H1 (cell line): ENCODE data around the gene COQ2. TPM values are rescaled to one million over a fixed set of nuclear protein-coding genes. Genes with fewer than 3 reads are reported as not detected.
A peak's percentile ranks its signal among the peaks of the same experiment; 100 is the strongest.

Source experiments
- CTCF ChIA-PET: fragments of 300-600 bp; sonication (Branson Sonifier 250); formaldehyde crosslinking; loops from one replicate; lab custom pipeline; 2021; ENCODE audit not compliant: partially characterized antibody; lab: Charles Lee
- POLR2A ChIA-PET: fragments of 300-600 bp; sonication (Branson Sonifier 250); formaldehyde crosslinking; loops from one replicate; lab custom pipeline; 2021; ENCODE audit warnings: inconsistent platforms; ENCODE audit not compliant: partially characterized antibody; lab: Charles Lee
- DNase-seq, 2 experiments: peaks; one replicate each; pipeline versions ENCODE4 v3.0.0 to v3.0.0-alpha.2; 2010 to 2022; ENCODE audit warnings: low spot score in 2 of 2, low read depth in 1 of 2, mixed read lengths in 1 of 2
- FAIRE-seq: peaks from 2 replicates; lab custom pipeline; 2011; peaks lifted over from hg19 to GRCh38; lab: Jason Lieb, UNC
- H2AFZ ChIP-seq: 2 replicates; pipeline ENCODE4 v1.8.1; 2012; ENCODE audit warnings: low read length, inconsistent platforms
- H2AK5ac ChIP-seq: 2 replicates; pipeline ENCODE4 v1.6.1; 2013; ENCODE audit warnings: low read depth, low read length
- H2BK120ac ChIP-seq: replicated peaks from 2 replicates; pipeline ENCODE3; 2013; ENCODE audit warnings: low read depth, low read length, inconsistent platforms
- H2BK12ac ChIP-seq: 2 replicates; pipeline ENCODE4 v1.6.1; 2013; ENCODE audit warnings: low read depth, low read length
- H2BK15ac ChIP-seq: 2 replicates; pipeline ENCODE4 v1.6.1; 2013; ENCODE audit warnings: low read length
- H2BK20ac ChIP-seq: 2 replicates; pipeline ENCODE4 v1.6.1; 2013; ENCODE audit warnings: low read length
- H2BK5ac ChIP-seq: 2 replicates; pipeline ENCODE4 v1.6.1; 2013; ENCODE audit warnings: low read depth, low read length
- H3K14ac ChIP-seq: 2 replicates; pipeline ENCODE4 v1.6.1; 2013; ENCODE audit warnings: inconsistent platforms; ENCODE audit not compliant: insufficient read length
- H3K18ac ChIP-seq: 2 replicates; pipeline ENCODE4 v1.6.1; 2013; ENCODE audit warnings: low read length; ENCODE audit errors: extremely low read depth
- H3K23ac ChIP-seq: 2 replicates; pipeline ENCODE4 v1.6.1; 2013; ENCODE audit warnings: inconsistent platforms; ENCODE audit not compliant: insufficient read length
- H3K23me2 ChIP-seq: 2 replicates; pipeline ENCODE4 v1.6.1; 2013; ENCODE audit warnings: low read depth, low read length
- H3K27ac ChIP-seq: 2 replicates; pipeline ENCODE4 v1.6.1; 2011; ENCODE audit warnings: low read depth, low read length, inconsistent platforms
- H3K27me3 ChIP-seq, 4 experiments: replicated peaks in 1 of 4; 1 replicate in 1 of 4; 2 replicates in 3 of 4; pipeline versions ENCODE4 v1.6.1 to v1.8.1; 2011 to 2013; ENCODE audit warnings: low read length in 3 of 4, mild to moderate bottlenecking in 3 of 4, inconsistent platforms in 2 of 4, mixed read lengths in 2 of 4, moderate library complexity in 1 of 4; ENCODE audit not compliant: control insufficient read depth in 3 of 4, insufficient read depth in 3 of 4; ENCODE audit errors: extremely low read depth in 1 of 4
- H3K36me3 ChIP-seq, 4 experiments: 2 replicates each; pipeline versions ENCODE4 v1.6.1 to v1.8.1; 2011 to 2013; ENCODE audit warnings: mild to moderate bottlenecking in 4 of 4, low read length in 3 of 4, moderate library complexity in 2 of 4, control low read depth in 1 of 4, inconsistent platforms in 1 of 4; ENCODE audit not compliant: insufficient read depth in 4 of 4, control insufficient read depth in 2 of 4
- H3K4ac ChIP-seq: replicated peaks from 2 replicates; pipeline ENCODE3; 2013; ENCODE audit warnings: low read length, low read depth, mixed read lengths, inconsistent platforms; ENCODE audit not compliant: insufficient read length
- H3K4me1 ChIP-seq, 4 experiments: replicated peaks in 1 of 4; 1 replicate in 1 of 4; 2 replicates in 3 of 4; pipeline versions ENCODE4 v1.6.1 to v1.8.1; 2011 to 2013; ENCODE audit warnings: low read length in 3 of 4, inconsistent platforms in 2 of 4, mixed read lengths in 1 of 4; ENCODE audit not compliant: insufficient read depth in 4 of 4, control insufficient read depth in 3 of 4
- H3K4me2 ChIP-seq, 2 experiments: 2 replicates each; pipeline versions ENCODE4 v1.6.1 to v1.8.1; 2011 to 2013; ENCODE audit warnings: low read depth in 2 of 2, low read length in 2 of 2, control low read depth in 1 of 2, inconsistent platforms in 1 of 2, mild to moderate bottlenecking in 1 of 2; ENCODE audit not compliant: insufficient read depth in 1 of 2
- H3K4me3 ChIP-seq, 4 experiments: fragments of 200-600, 300-600 bp in 1 of 4; sonication (generic), shearing (Covaris generic), sonication (Bioruptor Twin) in 1 of 4; 2 replicates each; pipeline versions ENCODE4 v1.5.1 to v1.8.1; 2011 to 2016; ENCODE audit warnings: low read length in 4 of 4, low read depth in 3 of 4, control low read depth in 2 of 4, inconsistent platforms in 2 of 4, mild to moderate bottlenecking in 2 of 4, mixed read lengths in 1 of 4, moderate library complexity in 1 of 4; ENCODE audit not compliant: insufficient read depth in 2 of 4; ENCODE audit errors: extremely low read depth in 1 of 4
- H3K56ac ChIP-seq: replicated peaks from 2 replicates; pipeline ENCODE3; 2013; ENCODE audit warnings: low read depth, mild to moderate bottlenecking, mixed read lengths, low read length, inconsistent platforms; ENCODE audit not compliant: insufficient read length
- H3K79me1 ChIP-seq: 2 replicates; pipeline ENCODE4 v1.6.1; 2013; ENCODE audit warnings: low read depth, low read length, control low read depth
- H3K79me2 ChIP-seq, 2 experiments: 2 replicates each; pipeline versions ENCODE4 v1.6.1 to v1.8.1; 2012 to 2013; ENCODE audit warnings: low read length in 2 of 2, mild to moderate bottlenecking in 2 of 2, inconsistent platforms in 1 of 2; ENCODE audit not compliant: insufficient read depth in 2 of 2, control insufficient read depth in 1 of 2
- H3K9ac ChIP-seq, 4 experiments: replicated peaks in 1 of 4; 1 replicate in 1 of 4; 2 replicates in 3 of 4; pipeline versions ENCODE4 v1.6.1 to v1.8.1; 2011 to 2013; ENCODE audit warnings: low read depth in 3 of 4, low read length in 3 of 4, control low read depth in 2 of 4, mild to moderate bottlenecking in 2 of 4, moderate library complexity in 2 of 4, inconsistent platforms in 1 of 4; ENCODE audit errors: extremely low read depth in 1 of 4
- H3K9me3 ChIP-seq, 2 experiments: 2 replicates each; pipeline versions ENCODE4 v1.6.1 to v1.8.1; 2012 to 2013; ENCODE audit warnings: mild to moderate bottlenecking in 2 of 2, moderate library complexity in 2 of 2, control low read depth in 1 of 2, inconsistent platforms in 1 of 2, low read depth in 1 of 2, low read length in 1 of 2, mixed read lengths in 1 of 2; ENCODE audit not compliant: insufficient read depth in 2 of 2
- H4K20me1 ChIP-seq, 2 experiments: replicated peaks in 1 of 2; 2 replicates each; pipeline versions ENCODE3 to v1.8.1; 2011 to 2013; ENCODE audit warnings: inconsistent platforms in 2 of 2, low read length in 2 of 2, mild to moderate bottlenecking in 1 of 2; ENCODE audit not compliant: insufficient read depth in 2 of 2, control insufficient read depth in 1 of 2
- H4K5ac ChIP-seq: 2 replicates; pipeline ENCODE4 v1.6.1; 2013; ENCODE audit warnings: low read length, low read depth, mixed read lengths, inconsistent platforms; ENCODE audit not compliant: insufficient read length
- H4K8ac ChIP-seq: 2 replicates; pipeline ENCODE4 v1.8.0; 2013; ENCODE audit warnings: mild to moderate bottlenecking, moderate library complexity, low read length, inconsistent platforms; ENCODE audit not compliant: insufficient read depth; ENCODE audit errors: extremely low read depth
- H4K91ac ChIP-seq: replicated peaks from 2 replicates; pipeline ENCODE3; 2013; ENCODE audit warnings: low read length, mixed read lengths, inconsistent platforms; ENCODE audit not compliant: insufficient read length
- SAP30 ChIP-seq: fragments of 300-600 bp; sonication (generic); IDR thresholded peaks from 2 replicates; pipeline ENCODE4 v1.7.1; 2012; ENCODE audit warnings: low read length, moderate library complexity, mild to moderate bottlenecking, inconsistent platforms; ENCODE audit not compliant: insufficient read depth, insufficient replicate concordance
- WGBS, 2 experiments: shearing (Covaris generic) in 1 of 2; methylation state at CpG; one replicate each; pipeline versions ENCODE4 v1.1.6 to v1.1.7; 2013 to 2015; ENCODE audit warnings: low lambda C conversion rate in 2 of 2, mixed read lengths in 2 of 2, inconsistent platforms in 1 of 2, low coverage in 1 of 2, missing lambda C conversion rate in 1 of 2; ENCODE audit not compliant: insufficient replicate concordance in 2 of 2, insufficient coverage in 1 of 2, insufficient read length in 1 of 2; ENCODE audit errors: extremely low coverage in 1 of 2, missing lambda C conversion rate in 1 of 2; 5-methylcytosine and 5-hydroxymethylcytosine counted together
- polyA plus RNA-seq, 7 experiments: library from polyadenylated mRNA; depleted of rRNA in 3 of 7; stranded (reverse) in 5 of 7; unstranded in 2 of 7; fragments of >200 nt in 5 of 7; fragments of 200-250 nt in 2 of 7; gene quantifications; 1 replicate in 5 of 7; 2 replicates in 1 of 7; 4 replicates in 1 of 7; pipeline versions ENCODE4 v1.2.1 to v1.2.3, GENCODE V29; 2011 to 2013; ENCODE audit warnings: missing spikeins in 2 of 7, mixed read lengths in 2 of 7
- total RNA-seq: library from RNA; stranded (reverse); fragmentation: NEBNext Ultra II Directional; extraction: Animal tissue kit (Norgen Biotek cat#: 25700); gene quantifications from 2 replicates; pipeline ENCODE4 v1.2.1, GENCODE V29; 2021

COQ2 gene
- total and polyA plus RNA-seq, 2 of the 8 experiments (the other 6 are each of a cell fraction or from before 2014, with no cell fraction given), result 21.5 to 22.9 TPM

- no peak overlapping the region for H2BK12ac ChIP-seq
- H3K18ac ChIP-seq, result no peak overlapping the region
- H3K9ac ChIP-seq, result no peak overlapping the region
- no peak overlapping the region for H2BK15ac ChIP-seq
- no peaks in the 10 kb centered on the region for H3K79me2 ChIP-seq
- no peak overlapping the region for H3K23ac ChIP-seq
- no peak overlapping the region for H3K56ac ChIP-seq
- no peaks in the 10 kb centered on the region for H4K20me1 ChIP-seq
- H2BK5ac ChIP-seq, result no peak overlapping the region
- H2AK5ac ChIP-seq, result no peak overlapping the region
- no peak overlapping the region for H3K27ac ChIP-seq
- H3K79me1 ChIP-seq, result no peaks in the 10 kb centered on the region
- CTCF ChIA-PET, result interaction anchor here (1.3 to 1.4 kb wide), 2 partner anchors 14 to 19 kb away, joined by 4 to 6 read pairs; no protein-coding TSS in a partner anchor
- FAIRE-seq (peak; percentile 88), DNase-seq (peak in 1 of 2 experiments; percentile 47)
- H3K4me1 ChIP-seq, result peaks cover 0 to 4% (median 0%) of the 10 kb centered on the region in 4 experiments; a peak in 2 of 7 replicates
- no peak overlapping the region for H2AFZ ChIP-seq
- no peak overlapping the region for H2BK20ac ChIP-seq
- no peak overlapping the region for H3K4me3 ChIP-seq
- no peaks in the 10 kb centered on the region for H3K27me3 ChIP-seq
- H3K4me2 ChIP-seq, result no peak overlapping the region
- WGBS, 2 experiments, result 51% methylated on average over 4 of the region's 4 CpGs; no CpG with 5 or more reads in 1 of the 2 experiments
- no peak overlapping the region for H4K91ac ChIP-seq
- no peak overlapping the region for H4K5ac ChIP-seq
- no peaks in the 10 kb centered on the region for H3K23me2 ChIP-seq
- H4K8ac ChIP-seq, result no peak overlapping the region
- H3K14ac ChIP-seq, result no peak overlapping the region
- no peak overlapping the region for H2BK120ac ChIP-seq
- no peaks in the 10 kb centered on the region for H3K36me3 ChIP-seq
- no peak overlapping the region for H3K4ac ChIP-seq
- no peaks in the 10 kb centered on the region for H3K9me3 ChIP-seq
- POLR2A ChIA-PET, result interaction anchor here (1.5 kb wide), 1 partner anchor 24 kb away, joined by 4 read pairs; the partner anchor contains the start of gene COQ2
- TF ChIP-seq SAP30, result no peak
Measured at GRCh38 chr4:83308672-83309071, 24.1 kb upstream of the COQ2 start.
